Measurements from ENCODE around the gene ANKRD40.
A peak's percentile ranks its signal among the peaks of the same experiment; 100 is the strongest.

DNA sequence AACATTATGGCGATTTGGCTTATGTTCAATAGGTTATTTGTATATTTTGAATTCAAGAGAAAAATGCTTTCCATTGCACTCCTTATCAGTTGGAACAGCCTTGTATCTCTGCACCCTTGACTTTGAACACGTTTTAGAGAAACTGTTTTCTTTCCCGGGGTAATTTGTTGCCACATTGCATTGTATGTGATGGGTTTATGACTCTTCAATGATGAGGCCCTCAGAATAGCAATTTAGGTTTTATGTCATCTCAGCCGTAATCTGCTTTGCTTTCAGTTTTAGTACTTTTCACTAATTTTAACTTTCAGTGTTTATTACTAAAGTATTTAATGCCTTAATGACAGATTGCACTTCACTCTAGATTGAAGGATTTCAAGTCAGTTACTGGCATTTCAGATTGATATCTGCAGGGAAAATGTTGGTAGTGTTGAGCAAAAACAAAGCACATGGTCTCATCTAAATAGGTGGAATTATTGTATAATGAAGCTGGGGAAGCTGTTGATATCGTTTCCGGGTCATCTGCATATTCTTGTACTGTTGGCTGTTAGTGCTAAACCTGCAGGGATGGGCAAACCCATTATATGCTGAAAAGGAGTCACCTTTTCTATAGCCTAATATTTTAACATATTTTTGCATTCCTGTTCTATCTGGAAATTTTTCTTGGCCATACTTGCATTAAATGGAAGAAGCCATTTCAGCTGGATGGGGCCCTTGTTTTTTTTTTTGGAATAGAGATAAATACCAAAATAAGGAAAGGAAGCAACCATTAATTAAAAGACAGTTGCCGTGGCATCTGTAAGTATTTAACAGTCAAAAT, 13.7 kb upstream of the ANKRD40 start:
- TF ChIP-seq POLR2A (IDR thresholded peaks at IDR 0.05; ENCODE audit: extremely low read depth, insufficient read length) (no peak), MYC (IDR thresholded peaks at IDR 0.05; ENCODE audit: low read depth, low read length) (peak; percentile 92)
- TF ChIP-seq, protein P1, sequence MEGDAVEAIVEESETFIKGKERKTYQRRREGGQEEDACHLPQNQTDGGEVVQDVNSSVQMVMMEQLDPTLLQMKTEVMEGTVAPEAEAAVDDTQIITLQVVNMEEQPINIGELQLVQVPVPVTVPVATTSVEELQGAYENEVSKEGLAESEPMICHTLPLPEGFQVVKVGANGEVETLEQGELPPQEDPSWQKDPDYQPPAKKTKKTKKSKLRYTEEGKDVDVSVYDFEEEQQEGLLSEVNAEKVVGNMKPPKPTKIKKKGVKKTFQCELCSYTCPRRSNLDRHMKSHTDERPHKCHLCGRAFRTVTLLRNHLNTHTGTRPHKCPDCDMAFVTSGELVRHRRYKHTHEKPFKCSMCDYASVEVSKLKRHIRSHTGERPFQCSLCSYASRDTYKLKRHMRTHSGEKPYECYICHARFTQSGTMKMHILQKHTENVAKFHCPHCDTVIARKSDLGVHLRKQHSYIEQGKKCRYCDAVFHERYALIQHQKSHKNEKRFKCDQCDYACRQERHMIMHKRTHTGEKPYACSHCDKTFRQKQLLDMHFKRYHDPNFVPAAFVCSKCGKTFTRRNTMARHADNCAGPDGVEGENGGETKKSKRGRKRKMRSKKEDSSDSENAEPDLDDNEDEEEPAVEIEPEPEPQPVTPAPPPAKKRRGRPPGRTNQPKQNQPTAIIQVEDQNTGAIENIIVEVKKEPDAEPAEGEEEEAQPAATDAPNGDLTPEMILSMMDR (IDR thresholded peaks at IDR 0.05; ENCODE audit: low read depth, low read length), result no peak
- TF ChIP-seq, protein P2, sequence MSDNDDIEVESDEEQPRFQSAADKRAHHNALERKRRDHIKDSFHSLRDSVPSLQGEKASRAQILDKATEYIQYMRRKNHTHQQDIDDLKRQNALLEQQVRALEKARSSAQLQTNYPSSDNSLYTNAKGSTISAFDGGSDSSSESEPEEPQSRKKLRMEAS (IDR thresholded peaks at IDR 0.05; ENCODE audit: low read depth, low read length), result peak; percentile 95
